ENCODE data around the gene GRPEL1. TPM values are rescaled to one million over a fixed set of nuclear protein-coding genes. Genes with fewer than 3 reads are reported as not detected.

GRPEL1 gene
- total RNA-seq, 2 donors from 2014 or later = 6.6 to 10.6 TPM

DNA sequence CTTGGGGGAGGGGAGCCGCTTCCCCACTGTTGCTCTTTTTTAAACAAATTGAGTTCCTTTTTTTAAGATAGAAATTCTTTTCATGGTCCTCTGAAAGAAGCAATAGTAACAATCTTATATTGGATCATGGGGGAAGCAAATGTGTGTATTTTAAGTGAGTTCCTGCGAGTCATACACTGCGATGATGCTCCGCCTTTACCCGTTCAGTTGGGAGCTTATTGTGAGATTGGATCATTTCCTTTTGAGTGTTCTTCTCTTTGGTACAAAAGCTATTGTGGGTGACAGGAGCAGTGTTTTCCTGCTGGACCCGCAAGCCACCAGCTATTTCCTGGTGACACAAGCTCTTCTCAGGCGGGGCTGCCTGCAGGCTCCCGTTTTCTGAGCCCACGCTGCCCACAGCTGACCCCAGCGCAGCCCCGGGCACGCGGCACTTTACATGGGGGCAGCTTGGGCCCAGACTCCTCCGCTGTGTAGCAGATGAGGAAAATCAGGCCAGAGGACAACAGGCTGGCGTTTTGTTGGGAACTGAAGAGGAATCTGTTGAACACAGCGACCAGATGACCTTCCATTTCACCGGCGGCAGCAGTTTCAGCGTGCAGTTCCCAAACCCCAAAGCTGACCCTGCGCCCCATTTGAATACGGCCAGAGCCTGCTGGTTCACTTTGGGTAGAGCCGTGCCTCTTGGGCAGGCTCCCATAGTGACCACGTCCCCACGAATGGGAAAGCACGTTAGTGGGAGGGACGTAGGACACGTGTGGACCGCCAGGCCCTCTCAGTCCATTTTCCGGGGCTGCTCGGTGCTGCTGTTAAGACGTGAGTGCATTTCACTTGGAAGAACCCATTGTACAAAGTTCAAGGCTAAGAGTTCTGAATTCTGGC, 12.5 kb downstream of the GRPEL1 start:
- Histone ChIP-seq H3K36me3 (replicated peaks in 1 of 2; ENCODE audit: insufficient read depth in 1 of 2, low read depth in 2 of 2) (peaks cover 5 to 15% of the 10 kb centered on the region in 2 donors), H3K4me1 (peaks cover 20% of the 10 kb centered on the region), H3K4me3 (no peak overlapping the region), H3K27ac (no peak overlapping the region), H3K27me3 (no peaks in the 10 kb centered on the region), H3K9me3 (no peaks in the 10 kb centered on the region)
- 84 to 90% methylated on average over 31 of the region's 31 CpGs for WGBS, 2 donors
- ATAC-seq (no peak), DNase-seq (no peak)
- intact Hi-C loops (cut with DNase I) = no loop called here
- TF ChIP-seq POLR2A (IDR thresholded peaks at IDR 0.05) (no peak), CTCF (IDR thresholded peaks at IDR 0.05) (no peak)

DNA sequence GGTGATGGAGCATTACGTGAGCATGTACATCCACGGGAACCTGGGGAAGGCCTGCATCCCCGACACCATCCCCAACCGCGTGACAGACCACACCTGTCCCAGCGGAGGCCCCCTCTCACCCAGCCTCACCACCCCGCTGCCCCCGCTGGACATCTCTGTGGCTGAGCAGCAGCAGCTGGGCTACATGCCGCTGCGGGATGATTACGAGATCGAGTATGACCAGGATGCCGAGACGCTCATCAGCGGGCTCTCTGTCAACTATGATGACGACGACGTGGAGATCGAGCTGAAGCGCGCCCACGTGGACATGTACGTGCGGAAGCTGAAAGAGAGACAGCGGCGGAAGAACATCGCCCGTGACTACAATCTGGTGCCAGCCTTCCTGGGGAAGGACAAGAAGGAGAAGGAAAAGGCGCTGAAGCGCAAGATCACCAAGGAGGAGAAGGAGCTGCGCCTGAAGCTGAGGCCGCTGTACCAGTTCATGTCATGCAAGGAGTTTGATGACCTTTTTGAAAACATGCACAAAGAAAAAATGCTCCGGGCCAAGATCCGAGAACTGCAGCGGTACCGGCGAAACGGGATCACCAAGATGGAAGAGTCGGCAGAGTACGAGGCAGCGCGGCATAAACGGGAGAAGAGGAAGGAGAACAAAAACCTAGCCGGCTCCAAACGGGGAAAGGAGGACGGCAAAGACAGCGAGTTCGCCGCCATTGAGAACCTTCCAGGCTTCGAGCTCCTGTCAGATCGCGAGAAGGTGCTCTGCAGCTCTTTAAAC, 13.6 kb downstream of the GRPEL1 start:
- DNase-seq (no peak), ATAC-seq (no peak)
- no peaks in the 10 kb centered on the region for H3K9me3 ChIP-seq
- 92 to 96% methylated on average over 52 of the region's 52 CpGs for WGBS, 2 donors
- H3K27ac ChIP-seq = no peak overlapping the region
- H3K4me1 ChIP-seq = peaks cover 30% of the 10 kb centered on the region
- no peaks in the 10 kb centered on the region for H3K27me3 ChIP-seq
- TF ChIP-seq POLR2A (IDR thresholded peaks at IDR 0.05) (no peak), CTCF (IDR thresholded peaks at IDR 0.05) (no peak)
- peaks cover 5 to 9% of the 10 kb centered on the region in 2 donors for H3K36me3 ChIP-seq (replicated peaks in 1 of 2; ENCODE audit: insufficient read depth in 1 of 2, low read depth in 2 of 2)
- intact Hi-C loops (cut with DNase I) = no loop called here
- H3K4me3 ChIP-seq = no peak overlapping the region

DNA sequence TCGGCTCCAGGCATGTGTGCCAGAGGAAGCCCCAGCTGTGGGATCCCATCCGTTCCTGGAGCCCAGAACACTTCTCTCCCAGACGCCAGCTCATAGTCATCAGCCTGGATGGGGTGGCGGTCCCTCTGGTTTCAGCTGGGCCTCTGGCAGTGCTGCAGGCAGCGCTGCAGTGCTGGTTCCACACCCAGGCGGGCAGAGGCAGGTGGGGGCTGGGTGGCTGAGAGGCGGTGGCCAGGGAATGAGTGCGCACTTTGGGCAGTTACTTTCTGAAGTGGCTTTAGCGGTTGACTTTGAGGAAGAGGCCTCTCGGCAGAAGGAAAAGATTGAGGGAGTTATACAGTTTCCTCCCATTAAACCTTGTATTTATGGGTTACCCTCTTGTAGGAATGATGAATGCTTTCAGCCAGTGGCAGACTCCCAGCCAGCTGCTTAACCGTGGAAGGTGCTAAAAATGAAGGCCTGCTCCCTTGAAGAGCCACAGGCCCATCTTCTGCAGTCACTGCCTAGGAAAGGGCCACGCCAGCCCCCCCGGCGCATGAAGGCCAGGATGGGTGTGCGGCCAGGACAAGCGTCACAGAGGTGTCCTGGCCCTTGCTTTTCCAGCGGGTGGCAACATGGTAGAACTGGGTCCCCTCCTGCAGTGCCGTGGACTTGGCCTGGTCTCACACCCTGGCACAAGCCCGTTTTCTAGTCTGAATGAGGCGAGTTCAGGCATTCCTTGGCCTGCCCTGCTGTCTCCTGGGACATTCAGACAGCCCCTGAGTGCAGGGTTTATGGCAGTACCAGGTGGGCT, 14.7 kb downstream of the GRPEL1 start:
- TF ChIP-seq CTCF (IDR thresholded peaks at IDR 0.05) = no peak
- no peak for TF ChIP-seq POLR2A (IDR thresholded peaks at IDR 0.05)
- H3K9me3 ChIP-seq = no peaks in the 10 kb centered on the region
- H3K36me3 ChIP-seq (replicated peaks in 1 of 2; ENCODE audit: insufficient read depth in 1 of 2, low read depth in 2 of 2) = peaks cover 5 to 9% of the 10 kb centered on the region in 2 donors
- H3K27ac ChIP-seq = no peak overlapping the region
- ATAC-seq (no peak), DNase-seq (peak in 1 of 4 donors; percentile 35)
- H3K4me1 ChIP-seq = peaks cover 37% of the 10 kb centered on the region
- no peaks in the 10 kb centered on the region for H3K27me3 ChIP-seq
- no peak overlapping the region for H3K4me3 ChIP-seq
- intact Hi-C loops (cut with DNase I) = no loop called here
- whole genome bisulfite sequencing, 2 donors = 75 to 83% methylated on average over 13 to 20 of the region's 20 CpGs

DNA sequence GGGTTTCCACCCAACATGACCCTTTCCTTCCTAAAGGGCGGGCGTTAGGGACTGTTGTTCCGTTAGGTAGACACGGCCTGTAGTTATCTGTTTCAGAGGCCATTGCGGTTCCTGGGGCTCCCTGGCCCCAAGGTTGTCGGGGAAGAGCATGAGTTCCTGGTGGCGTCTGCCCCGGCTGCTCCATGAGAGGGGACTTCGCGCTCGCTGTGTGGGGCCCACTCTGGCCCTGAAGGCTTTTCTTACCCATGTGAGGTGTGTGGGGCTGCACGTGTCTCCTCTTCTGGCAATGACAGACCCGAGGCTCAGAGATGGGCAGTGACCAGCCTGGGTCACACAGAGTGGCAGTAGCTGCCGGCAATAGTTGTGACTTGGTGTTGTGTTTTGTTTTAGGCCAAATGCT, 15.6 kb downstream of the GRPEL1 start:
- intact Hi-C loops (cut with DNase I) = no loop called here
- 90 to 92% methylated on average over 3 to 14 of the region's 14 CpGs for WGBS, 2 donors
- ATAC-seq = no peak

More for the DNA sequence above, 15.6 kb downstream of the GRPEL1 start:
- Histone ChIP-seq H3K36me3 (replicated peaks in 1 of 2; ENCODE audit: insufficient read depth in 1 of 2, low read depth in 2 of 2) (peaks cover 5 to 9% of the 10 kb centered on the region in 2 donors), H3K27me3 (no peaks in the 10 kb centered on the region), H3K27ac (no peak overlapping the region), H3K4me1 (peaks cover 44% of the 10 kb centered on the region), H3K4me3 (no peak overlapping the region), H3K9me3 (no peaks in the 10 kb centered on the region)
- no peak for DNase-seq
- no peak for TF ChIP-seq POLR2A (IDR thresholded peaks at IDR 0.05)
- TF ChIP-seq CTCF (IDR thresholded peaks at IDR 0.05) = no peak

Measured in body of pancreas (tissue), 4 donors.